Measurements from ENCODE around the gene PPIG.

Gene PPIG

DNA sequence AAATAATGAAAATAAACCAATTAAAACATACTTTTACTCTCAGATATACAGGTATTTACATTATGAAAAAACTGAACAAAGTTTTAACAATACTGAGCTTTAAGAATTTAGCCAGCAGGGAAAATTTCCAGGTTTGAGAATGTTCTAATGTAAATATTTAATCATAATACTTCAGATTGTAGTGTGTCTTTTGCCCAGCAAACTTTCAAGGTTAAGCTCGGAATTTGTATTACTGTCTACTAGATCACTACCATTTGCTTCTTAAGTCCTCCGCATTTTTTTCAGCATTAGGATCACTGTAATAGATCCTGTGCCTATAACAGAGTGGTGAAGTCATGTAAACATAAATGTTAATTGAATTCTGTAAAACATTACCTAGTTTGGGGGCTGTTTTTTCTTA, 57.3 kb downstream of the PPIG start:
- Histone ChIP-seq H3K9ac (ENCODE audit: low read length) (no peak overlapping the region), H3K36me3 (ENCODE audit: insufficient read depth, low read length) (peaks cover 10% of the 10 kb centered on the region), H3K27ac (ENCODE audit: low read depth, low read length) (no peak overlapping the region), H3K9me3 (ENCODE audit: low read length) (no peaks in the 10 kb centered on the region), H3K4me3 (ENCODE audit: low read depth in 1 of 2, low read length in 2 of 2) (no peak overlapping the region), H3K4me1 (ENCODE audit: insufficient read depth, low read length) (no peaks in the 10 kb centered on the region), H3K27me3 (ENCODE audit: control insufficient read depth in 1 of 2, insufficient read depth in 2 of 2, low read length in 2 of 2) (no peaks in the 10 kb centered on the region)

DNA sequence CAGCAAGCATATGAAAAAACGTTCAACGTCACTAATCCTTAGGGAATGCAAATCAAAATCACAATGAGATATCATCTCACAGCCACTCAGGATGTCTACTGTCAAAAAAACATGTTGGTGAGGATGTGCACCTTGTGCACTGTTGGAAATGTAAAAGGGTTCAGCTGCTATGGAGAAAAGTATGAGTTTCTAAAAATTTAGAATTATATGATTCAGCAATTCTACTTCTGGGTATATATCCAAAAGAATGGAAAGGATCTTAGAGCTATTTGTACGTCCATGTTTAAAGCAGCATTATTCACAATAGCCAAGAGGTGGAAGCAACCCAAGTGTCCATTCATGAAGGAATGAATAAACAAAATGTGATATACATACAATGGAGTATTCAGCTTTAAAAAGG, 60.0 kb downstream of the PPIG start:
- no peak overlapping the region for H3K9ac ChIP-seq (ENCODE audit: low read length)
- H3K4me1 ChIP-seq (ENCODE audit: insufficient read depth, low read length): no peaks in the 10 kb centered on the region
- no peak overlapping the region for H3K27ac ChIP-seq (ENCODE audit: low read depth, low read length)
- H3K9me3 ChIP-seq (ENCODE audit: low read length): no peaks in the 10 kb centered on the region
- H3K4me3 ChIP-seq (ENCODE audit: low read depth in 1 of 2, low read length in 2 of 2): no peak overlapping the region
- H3K27me3 ChIP-seq (ENCODE audit: control insufficient read depth in 1 of 2, insufficient read depth in 2 of 2, low read length in 2 of 2): no peaks in the 10 kb centered on the region
- H3K36me3 ChIP-seq (ENCODE audit: insufficient read depth, low read length): no peaks in the 10 kb centered on the region

DNA sequence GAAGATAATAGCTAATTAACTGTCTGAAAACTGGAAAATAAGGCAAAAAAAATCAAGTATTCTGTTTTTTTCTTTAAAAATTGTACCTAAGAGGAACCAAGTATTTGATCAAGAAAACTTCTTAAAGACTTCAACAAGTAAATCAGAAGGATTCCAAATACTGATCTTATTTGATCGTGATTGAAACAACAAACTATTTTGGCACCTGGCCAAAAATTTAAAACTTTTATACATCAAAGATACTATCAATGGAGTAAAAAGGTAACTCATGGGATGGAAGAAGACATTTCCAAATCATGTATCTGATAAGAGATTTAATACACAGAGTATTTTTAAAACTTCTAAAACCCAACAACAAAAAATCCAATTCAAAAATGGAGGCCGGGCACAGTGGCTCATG, 63.3 kb downstream of the PPIG start:
- H3K4me3 ChIP-seq (ENCODE audit: low read depth in 1 of 2, low read length in 2 of 2): no peak overlapping the region
- no peak overlapping the region for H3K9ac ChIP-seq (ENCODE audit: low read length)
- H3K9me3 ChIP-seq (ENCODE audit: low read length): no peaks in the 10 kb centered on the region
- H3K27me3 ChIP-seq (ENCODE audit: control insufficient read depth in 1 of 2, insufficient read depth in 2 of 2, low read length in 2 of 2): no peaks in the 10 kb centered on the region
- H3K27ac ChIP-seq (ENCODE audit: low read depth, low read length): no peak overlapping the region
- no peaks in the 10 kb centered on the region for H3K36me3 ChIP-seq (ENCODE audit: insufficient read depth, low read length)
- no peaks in the 10 kb centered on the region for H3K4me1 ChIP-seq (ENCODE audit: insufficient read depth, low read length)

DNA sequence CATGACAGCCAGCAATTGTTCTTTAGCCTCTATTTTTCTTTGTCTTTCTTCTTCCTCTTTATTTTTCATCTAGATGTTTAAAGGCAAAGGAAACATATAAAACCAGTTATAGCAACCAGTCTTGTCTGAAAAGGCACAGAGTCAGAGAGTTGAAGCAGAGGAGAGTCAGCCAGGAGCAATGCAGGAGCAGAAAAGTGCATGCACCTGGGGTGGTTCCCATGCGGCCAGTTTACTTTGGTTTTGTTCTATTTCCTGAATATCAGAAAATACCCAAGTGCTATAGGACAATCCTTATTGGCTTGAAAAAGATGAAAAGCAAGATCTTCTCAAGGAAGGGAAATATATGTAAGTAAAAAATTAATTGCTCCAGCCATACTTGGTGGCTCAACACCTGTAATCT, 65.1 kb downstream of the PPIG start:
- Histone ChIP-seq H3K9ac (ENCODE audit: low read length) (no peak overlapping the region), H3K36me3 (ENCODE audit: insufficient read depth, low read length) (no peaks in the 10 kb centered on the region)

DNA sequence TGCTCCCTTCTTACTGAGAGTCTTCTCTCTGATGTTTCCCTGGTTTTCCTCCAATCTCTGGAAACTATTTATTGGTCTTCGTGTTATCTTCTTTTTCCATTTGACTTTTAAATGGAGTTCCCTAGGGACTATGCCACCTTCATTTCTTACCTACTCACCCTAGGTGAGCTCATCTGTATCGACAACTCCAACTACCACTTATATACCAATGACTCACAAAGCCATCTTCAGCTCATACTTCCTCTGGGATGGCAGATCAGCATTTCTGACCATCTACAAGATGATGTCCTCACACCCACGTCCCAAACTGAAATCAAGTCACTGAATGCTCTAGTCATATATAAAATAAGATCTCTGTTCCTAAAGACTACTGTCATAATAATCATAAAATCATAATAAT, 69.5 kb downstream of the PPIG start:
- no peak overlapping the region for H3K9ac ChIP-seq (ENCODE audit: low read length)
- H3K27me3 ChIP-seq (ENCODE audit: control insufficient read depth in 1 of 2, insufficient read depth in 2 of 2, low read length in 2 of 2): no peaks in the 10 kb centered on the region
- H3K36me3 ChIP-seq (ENCODE audit: insufficient read depth, low read length): no peaks in the 10 kb centered on the region
- H3K4me3 ChIP-seq (ENCODE audit: low read depth in 1 of 2, low read length in 2 of 2): no peak overlapping the region
- H3K9me3 ChIP-seq (ENCODE audit: low read length): no peaks in the 10 kb centered on the region
- no peaks in the 10 kb centered on the region for H3K4me1 ChIP-seq (ENCODE audit: insufficient read depth, low read length)
- H3K27ac ChIP-seq (ENCODE audit: low read depth, low read length): no peak overlapping the region

More for the DNA sequence above, 65.1 kb downstream of the PPIG start:
- Histone ChIP-seq H3K27me3 (ENCODE audit: control insufficient read depth in 1 of 2, insufficient read depth in 2 of 2, low read length in 2 of 2) (no peaks in the 10 kb centered on the region), H3K4me1 (ENCODE audit: insufficient read depth, low read length) (no peaks in the 10 kb centered on the region), H3K9me3 (ENCODE audit: low read length) (no peaks in the 10 kb centered on the region), H3K27ac (ENCODE audit: low read depth, low read length) (no peak overlapping the region), H3K4me3 (ENCODE audit: low read depth in 1 of 2, low read length in 2 of 2) (no peak overlapping the region)

DNA sequence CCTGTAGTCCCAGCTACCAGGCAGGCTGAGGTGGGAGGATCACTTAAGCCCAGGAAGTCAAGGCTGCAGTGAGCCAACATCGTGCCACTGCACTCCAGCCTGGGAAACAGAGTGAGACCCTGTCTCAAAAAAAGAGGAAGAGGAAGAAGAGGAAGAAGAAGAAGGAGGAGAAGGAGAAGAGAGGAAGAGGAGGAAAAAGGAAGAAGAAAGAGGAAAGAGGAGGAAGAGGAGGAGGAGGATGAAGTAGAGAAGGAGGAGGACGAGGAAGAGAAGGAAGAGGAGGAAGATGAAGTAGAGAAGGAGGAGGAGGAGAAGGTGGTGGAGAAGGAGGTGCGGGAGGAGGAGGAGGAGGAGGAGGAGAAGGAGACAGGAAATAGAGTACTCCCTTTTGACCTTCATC, 72.0 kb downstream of the PPIG start:
- Histone ChIP-seq H3K9me3 (ENCODE audit: low read length) (no peaks in the 10 kb centered on the region), H3K27ac (ENCODE audit: low read depth, low read length) (no peak overlapping the region), H3K4me3 (ENCODE audit: low read depth in 1 of 2, low read length in 2 of 2) (no peak overlapping the region), H3K27me3 (ENCODE audit: control insufficient read depth in 1 of 2, insufficient read depth in 2 of 2, low read length in 2 of 2) (no peaks in the 10 kb centered on the region), H3K9ac (ENCODE audit: low read length) (no peak overlapping the region), H3K4me1 (ENCODE audit: insufficient read depth, low read length) (no peaks in the 10 kb centered on the region), H3K36me3 (ENCODE audit: insufficient read depth, low read length) (no peaks in the 10 kb centered on the region)

DNA sequence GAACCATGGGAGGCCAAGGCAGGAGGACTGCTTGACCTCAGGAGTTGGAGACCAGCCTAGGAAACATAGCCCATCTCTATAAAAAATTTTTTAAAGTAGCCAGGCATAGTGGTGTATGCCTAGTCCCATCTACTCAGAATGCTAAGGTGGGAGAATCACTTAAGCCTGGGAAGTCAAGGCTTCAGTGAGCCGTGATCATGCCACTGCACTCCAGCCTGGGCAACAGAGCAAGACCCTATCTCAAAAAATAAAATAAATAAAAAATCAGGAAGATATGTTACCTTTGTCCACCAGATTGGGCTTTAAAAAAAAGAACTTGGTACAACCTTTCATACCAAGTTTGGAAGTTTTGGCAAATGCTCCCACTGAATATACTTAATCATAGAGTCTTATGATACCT, 74.7 kb downstream of the PPIG start:
- Histone ChIP-seq H3K4me1 (ENCODE audit: insufficient read depth, low read length) (no peaks in the 10 kb centered on the region), H3K36me3 (ENCODE audit: insufficient read depth, low read length) (no peaks in the 10 kb centered on the region), H3K4me3 (ENCODE audit: low read depth in 1 of 2, low read length in 2 of 2) (no peak overlapping the region), H3K27ac (ENCODE audit: low read depth, low read length) (no peak overlapping the region), H3K9me3 (ENCODE audit: low read length) (no peaks in the 10 kb centered on the region), H3K27me3 (ENCODE audit: control insufficient read depth in 1 of 2, insufficient read depth in 2 of 2, low read length in 2 of 2) (no peaks in the 10 kb centered on the region), H3K9ac (ENCODE audit: low read length) (no peak overlapping the region)

DNA sequence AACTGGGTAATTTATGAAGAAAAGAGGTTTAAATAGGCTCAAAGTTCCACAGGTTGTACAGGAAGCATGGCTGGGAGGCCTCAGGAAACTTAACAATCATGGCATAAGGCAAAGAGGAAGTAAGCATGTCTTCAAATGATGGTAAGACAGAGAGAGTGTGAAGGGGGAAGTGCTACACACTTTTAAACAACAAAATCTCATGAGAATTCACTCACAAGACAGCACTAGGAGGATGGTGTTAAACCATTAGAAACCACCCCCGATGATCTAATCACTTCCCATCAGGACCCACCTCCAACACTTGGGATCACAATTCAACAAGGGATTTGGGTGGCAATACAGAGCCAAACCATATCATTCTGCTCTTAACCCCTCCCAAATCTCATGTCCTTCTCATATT, 75.2 kb downstream of the PPIG start:
- no peaks in the 10 kb centered on the region for H3K9me3 ChIP-seq (ENCODE audit: low read length)
- H3K36me3 ChIP-seq (ENCODE audit: insufficient read depth, low read length): no peaks in the 10 kb centered on the region
- H3K4me3 ChIP-seq (ENCODE audit: low read depth in 1 of 2, low read length in 2 of 2): no peak overlapping the region
- H3K4me1 ChIP-seq (ENCODE audit: insufficient read depth, low read length): no peaks in the 10 kb centered on the region
- H3K9ac ChIP-seq (ENCODE audit: low read length): no peak overlapping the region
- H3K27me3 ChIP-seq (ENCODE audit: control insufficient read depth in 1 of 2, insufficient read depth in 2 of 2, low read length in 2 of 2): no peaks in the 10 kb centered on the region
- H3K27ac ChIP-seq (ENCODE audit: low read depth, low read length): no peak overlapping the region

DNA sequence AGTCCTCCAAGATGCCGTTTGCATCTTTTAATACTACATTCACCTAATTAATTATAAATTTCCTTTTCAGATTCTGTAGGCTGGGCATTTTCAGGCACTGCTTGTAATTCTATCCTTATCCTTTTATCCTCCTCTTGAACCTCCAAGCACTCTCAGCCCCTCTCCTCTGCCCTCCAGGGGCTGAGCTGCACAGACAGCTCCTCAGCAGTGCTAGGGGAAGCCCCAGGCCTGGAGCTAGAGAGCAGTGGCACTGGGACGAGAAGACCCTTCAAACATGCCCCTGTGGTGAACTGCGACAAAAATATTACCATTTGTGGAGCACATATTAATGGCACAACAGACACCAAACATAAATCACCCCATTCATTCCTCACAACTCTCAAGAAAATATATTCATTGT, 77.1 kb downstream of the PPIG start:
- Histone ChIP-seq H3K4me3 (ENCODE audit: low read depth in 1 of 2, low read length in 2 of 2) (no peak overlapping the region), H3K27ac (ENCODE audit: low read depth, low read length) (no peak overlapping the region), H3K4me1 (ENCODE audit: insufficient read depth, low read length) (no peaks in the 10 kb centered on the region), H3K9me3 (ENCODE audit: low read length) (no peaks in the 10 kb centered on the region), H3K36me3 (ENCODE audit: insufficient read depth, low read length) (no peaks in the 10 kb centered on the region), H3K9ac (ENCODE audit: low read length) (no peak overlapping the region), H3K27me3 (ENCODE audit: control insufficient read depth in 1 of 2, insufficient read depth in 2 of 2, low read length in 2 of 2) (no peaks in the 10 kb centered on the region)

DNA sequence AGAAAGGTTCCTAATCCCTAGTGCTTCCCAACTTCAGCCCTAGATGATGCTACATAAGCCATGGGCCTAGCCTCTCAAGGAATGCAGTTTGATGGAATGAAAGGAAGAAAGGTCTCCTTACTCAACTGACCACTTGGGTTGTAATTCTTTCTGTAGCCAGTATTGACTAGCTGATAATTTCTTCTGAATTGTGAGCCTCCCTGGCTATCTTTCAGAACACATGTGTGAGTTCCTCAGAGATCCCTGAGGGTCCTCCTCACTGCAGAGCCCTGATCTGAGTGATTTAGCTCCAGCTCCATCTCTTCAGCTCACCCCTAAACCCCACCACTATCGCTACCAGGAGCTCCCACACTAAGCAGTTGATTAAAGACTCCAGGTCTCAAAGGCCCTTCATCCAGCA, 78.6 kb downstream of the PPIG start:
- Histone ChIP-seq H3K9me3 (ENCODE audit: low read length) (no peaks in the 10 kb centered on the region), H3K27me3 (ENCODE audit: control insufficient read depth in 1 of 2, insufficient read depth in 2 of 2, low read length in 2 of 2) (no peaks in the 10 kb centered on the region), H3K9ac (ENCODE audit: low read length) (no peak overlapping the region), H3K27ac (ENCODE audit: low read depth, low read length) (no peak overlapping the region), H3K36me3 (ENCODE audit: insufficient read depth, low read length) (no peaks in the 10 kb centered on the region), H3K4me3 (ENCODE audit: low read depth in 1 of 2, low read length in 2 of 2) (no peak overlapping the region), H3K4me1 (ENCODE audit: insufficient read depth, low read length) (no peaks in the 10 kb centered on the region)

DNA sequence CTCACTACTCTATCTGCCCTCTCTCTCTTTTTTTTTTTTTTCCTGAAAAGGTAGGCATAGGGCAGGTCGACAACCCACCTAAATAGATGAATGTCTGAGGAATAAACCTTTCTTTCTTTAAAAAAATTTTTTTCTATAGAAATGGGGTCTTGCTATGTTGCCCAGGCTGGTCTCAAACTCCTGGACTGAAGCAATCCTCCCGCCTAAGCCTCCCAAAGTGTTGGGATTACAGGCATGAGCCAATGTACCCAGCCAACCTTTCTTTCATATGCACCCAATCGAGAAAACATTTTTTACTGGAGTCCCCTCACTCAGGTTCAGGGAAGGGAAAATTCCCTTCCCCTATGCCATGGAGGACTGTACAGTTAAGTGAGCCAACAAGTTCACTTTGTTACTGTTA, 79.1 kb downstream of the PPIG start:
- H3K36me3 ChIP-seq (ENCODE audit: insufficient read depth, low read length): no peaks in the 10 kb centered on the region
- no peak overlapping the region for H3K9ac ChIP-seq (ENCODE audit: low read length)
- no peaks in the 10 kb centered on the region for H3K4me1 ChIP-seq (ENCODE audit: insufficient read depth, low read length)
- no peaks in the 10 kb centered on the region for H3K9me3 ChIP-seq (ENCODE audit: low read length)
- H3K4me3 ChIP-seq (ENCODE audit: low read depth in 1 of 2, low read length in 2 of 2): no peak overlapping the region
- H3K27me3 ChIP-seq (ENCODE audit: control insufficient read depth in 1 of 2, insufficient read depth in 2 of 2, low read length in 2 of 2): no peaks in the 10 kb centered on the region
- no peak overlapping the region for H3K27ac ChIP-seq (ENCODE audit: low read depth, low read length)

DNA sequence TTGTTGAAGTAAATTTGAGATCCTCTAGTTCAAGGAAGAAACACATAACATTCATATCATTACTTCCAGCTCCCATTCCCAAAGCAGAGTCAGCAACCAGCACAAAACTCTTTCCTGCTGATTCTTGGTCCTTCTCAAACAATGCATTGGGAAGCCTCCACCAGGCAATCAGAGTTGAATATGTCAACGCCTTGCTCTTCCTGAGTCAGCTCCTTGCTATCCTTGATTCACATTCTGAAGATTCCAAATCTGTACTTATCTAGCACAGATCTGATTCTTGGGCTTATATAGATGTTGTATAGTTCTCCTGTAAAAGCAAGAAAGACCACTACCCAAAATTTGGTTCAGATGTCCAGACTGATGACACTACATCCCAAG, 80.4 kb downstream of the PPIG start:
- Histone ChIP-seq H3K4me1 (ENCODE audit: insufficient read depth, low read length) (no peaks in the 10 kb centered on the region), H3K9me3 (ENCODE audit: low read length) (no peaks in the 10 kb centered on the region), H3K9ac (ENCODE audit: low read length) (no peak overlapping the region), H3K27me3 (ENCODE audit: control insufficient read depth in 1 of 2, insufficient read depth in 2 of 2, low read length in 2 of 2) (no peaks in the 10 kb centered on the region), H3K27ac (ENCODE audit: low read depth, low read length) (no peak overlapping the region), H3K36me3 (ENCODE audit: insufficient read depth, low read length) (no peaks in the 10 kb centered on the region), H3K4me3 (ENCODE audit: low read depth in 1 of 2, low read length in 2 of 2) (no peak overlapping the region)
